GM23338 (cell line): ENCODE data around the gene LRMDA. TPM values are rescaled to one million over a fixed set of nuclear protein-coding genes. Genes with fewer than 3 reads are reported as not detected.

Source experiments
- ATAC-seq: fragments of 200-7000 bp; cut with Tn5 transposase; 3 replicates; pipeline ENCODE4 v1.9.1; 2020
- DNase-seq: peaks from one replicate; pipeline ENCODE4 v3.0.0-alpha.2; 2015; ENCODE audit warnings: low spot score
- H2AFZ ChIP-seq: fragments of 200-600 bp; sonication (generic); 2 replicates; pipeline ENCODE4 v1.8.0; 2016; ENCODE audit warnings: antibody characterized with exemption, mild to moderate bottlenecking, moderate library complexity
- H3F3A ChIP-seq: fragments of 200-600 bp; sonication (generic); replicated peaks from 2 replicates; pipeline ENCODE4 v1.8.0; 2017; ENCODE audit warnings: antibody characterized with exemption, mixed run types, low read depth
- H3K27ac ChIP-seq: fragments of 200-600 bp; sonication (generic); 2 replicates; pipeline ENCODE4 v1.6.1; 2016; ENCODE audit warnings: low read depth
- H3K27me3 ChIP-seq: fragments of 200-600 bp; sonication (generic); 2 replicates; pipeline ENCODE4 v1.8.0; 2016; ENCODE audit warnings: mild to moderate bottlenecking, mixed run types, moderate library complexity; ENCODE audit not compliant: insufficient read depth
- H3K36me3 ChIP-seq: fragments of 200-600 bp; sonication (generic); 2 replicates; pipeline ENCODE4 v1.8.0; 2016; ENCODE audit warnings: mild to moderate bottlenecking; ENCODE audit not compliant: insufficient read depth
- H3K4me1 ChIP-seq: fragments of 200-600 bp; sonication (generic); 2 replicates; pipeline ENCODE4 v1.8.0; 2016; ENCODE audit warnings: mild to moderate bottlenecking, moderate library complexity; ENCODE audit not compliant: insufficient read depth
- H3K4me2 ChIP-seq: fragments of 200-600 bp; sonication (generic); 2 replicates; pipeline ENCODE4 v1.7.1; 2017; ENCODE audit warnings: mixed run types
- H3K4me3 ChIP-seq: fragments of 200-600 bp; sonication (generic); 2 replicates; pipeline ENCODE4 v1.6.1; 2016; ENCODE audit warnings: mixed run types
- H3K79me2 ChIP-seq: fragments of 200-600 bp; sonication (generic); replicated peaks from 2 replicates; pipeline ENCODE4 v1.8.0; 2017; ENCODE audit warnings: mild to moderate bottlenecking; ENCODE audit not compliant: insufficient read depth
- H3K9me2 ChIP-seq: fragments of 200-600 bp; sonication (generic); 2 replicates; pipeline ENCODE4 v1.8.0; 2017; ENCODE audit not compliant: insufficient read depth
- H4K20me1 ChIP-seq: fragments of 200-600 bp; sonication (generic); replicated peaks from 2 replicates; pipeline ENCODE4 v1.8.0; 2017; ENCODE audit warnings: mild to moderate bottlenecking; ENCODE audit not compliant: insufficient read depth
- H3K27ac Mint-ChIP-seq: 2 replicates; pipeline ENCODE4 v1.8.0; 2020; ENCODE audit warnings: inconsistent platforms, mild to moderate bottlenecking, moderate library complexity, mixed read lengths
- H3K27me3 Mint-ChIP-seq: 3 replicates; pipeline ENCODE4 v1.8.0; 2022; ENCODE audit warnings: low read depth, mild to moderate bottlenecking, moderate library complexity, mixed read lengths, inconsistent platforms; ENCODE audit not compliant: insufficient read depth, poor library complexity
- H3K36me3 Mint-ChIP-seq: 3 replicates; pipeline ENCODE4 v1.8.0; 2021; ENCODE audit warnings: low read depth, mild to moderate bottlenecking, inconsistent platforms, moderate library complexity, mixed read lengths
- H3K4me1 Mint-ChIP-seq: 3 replicates; pipeline ENCODE4 v1.8.0; 2020; ENCODE audit warnings: mild to moderate bottlenecking, inconsistent platforms, mixed read lengths
- H3K4me3 Mint-ChIP-seq: 3 replicates; pipeline ENCODE4 v1.8.0; 2021; ENCODE audit warnings: moderate library complexity, mild to moderate bottlenecking, inconsistent platforms, mixed read lengths
- H3K9me3 Mint-ChIP-seq: 3 replicates; pipeline ENCODE4 v1.8.0; 2020; ENCODE audit warnings: moderate library complexity, mild to moderate bottlenecking, inconsistent platforms, mixed read lengths
- EZH2 ChIP-seq: fragments of 200-600 bp; sonication (generic); IDR thresholded peaks from one replicate; pipeline ENCODE4 v1.8.0; 2017; ENCODE audit warnings: antibody characterized with exemption, mild to moderate bottlenecking, low read depth; ENCODE audit not compliant: unreplicated experiment
- EZH2phosphoT487 ChIP-seq: fragments of 200-600 bp; sonication (generic); IDR thresholded peaks from one replicate; pipeline ENCODE4 v1.8.1; 2018; ENCODE audit warnings: antibody characterized with exemption; ENCODE audit not compliant: unreplicated experiment
- JUNB ChIP-seq: IDR thresholded peaks from one replicate; pipeline ENCODE4 v1.6.1; 2016; ENCODE audit warnings: antibody characterized with exemption; ENCODE audit not compliant: unreplicated experiment
- POLR2AphosphoS5 ChIP-seq: IDR thresholded peaks from 2 replicates; pipeline ENCODE4 v1.6.1; 2016; ENCODE audit warnings: antibody characterized with exemption, low read depth
- ZNF331 ChIP-seq: fragments of 250-450 bp; sonication (Bioruptor Pico); IDR thresholded peaks from 2 replicates; pipeline ENCODE4 v1.5.0; 2020; ENCODE audit warnings: low read depth, mild to moderate bottlenecking, moderate library complexity
- polyA plus RNA-seq: library from polyadenylated mRNA; unstranded; fragments of >200 nt; fragmentation: Nextera tagmentation; extraction: Ambion mirVana; gene quantifications from 2 replicates; pipeline ENCODE4 v1.2.1, GENCODE V29; 2016
- total RNA-seq: library from RNA; depleted of rRNA; stranded (reverse); fragments of >200 nt; shearing (Covaris generic); gene quantifications from 2 replicates; pipeline ENCODE4 v1.2.3, GENCODE V29; 2014
- TF ChIP-seq, protein P1 (sequence below): IDR thresholded peaks from one replicate; pipeline ENCODE4 v1.6.1; 2018; ENCODE audit warnings: antibody characterized with exemption; ENCODE audit not compliant: unreplicated experiment

Gene LRMDA
- total and polyA plus RNA-seq, 2 experiments from 2014 or later = 0.90 to 1.8 TPM

GRCh38 chr10:75432763-75433162, 1.3 kb downstream of the LRMDA start (continued):
- TF ChIP-seq, protein P1, sequence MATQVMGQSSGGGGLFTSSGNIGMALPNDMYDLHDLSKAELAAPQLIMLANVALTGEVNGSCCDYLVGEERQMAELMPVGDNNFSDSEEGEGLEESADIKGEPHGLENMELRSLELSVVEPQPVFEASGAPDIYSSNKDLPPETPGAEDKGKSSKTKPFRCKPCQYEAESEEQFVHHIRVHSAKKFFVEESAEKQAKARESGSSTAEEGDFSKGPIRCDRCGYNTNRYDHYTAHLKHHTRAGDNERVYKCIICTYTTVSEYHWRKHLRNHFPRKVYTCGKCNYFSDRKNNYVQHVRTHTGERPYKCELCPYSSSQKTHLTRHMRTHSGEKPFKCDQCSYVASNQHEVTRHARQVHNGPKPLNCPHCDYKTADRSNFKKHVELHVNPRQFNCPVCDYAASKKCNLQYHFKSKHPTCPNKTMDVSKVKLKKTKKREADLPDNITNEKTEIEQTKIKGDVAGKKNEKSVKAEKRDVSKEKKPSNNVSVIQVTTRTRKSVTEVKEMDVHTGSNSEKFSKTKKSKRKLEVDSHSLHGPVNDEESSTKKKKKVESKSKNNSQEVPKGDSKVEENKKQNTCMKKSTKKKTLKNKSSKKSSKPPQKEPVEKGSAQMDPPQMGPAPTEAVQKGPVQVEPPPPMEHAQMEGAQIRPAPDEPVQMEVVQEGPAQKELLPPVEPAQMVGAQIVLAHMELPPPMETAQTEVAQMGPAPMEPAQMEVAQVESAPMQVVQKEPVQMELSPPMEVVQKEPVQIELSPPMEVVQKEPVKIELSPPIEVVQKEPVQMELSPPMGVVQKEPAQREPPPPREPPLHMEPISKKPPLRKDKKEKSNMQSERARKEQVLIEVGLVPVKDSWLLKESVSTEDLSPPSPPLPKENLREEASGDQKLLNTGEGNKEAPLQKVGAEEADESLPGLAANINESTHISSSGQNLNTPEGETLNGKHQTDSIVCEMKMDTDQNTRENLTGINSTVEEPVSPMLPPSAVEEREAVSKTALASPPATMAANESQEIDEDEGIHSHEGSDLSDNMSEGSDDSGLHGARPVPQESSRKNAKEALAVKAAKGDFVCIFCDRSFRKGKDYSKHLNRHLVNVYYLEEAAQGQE = no peak

GRCh38 chr10:75433216-75433615, 1.8 kb downstream of the LRMDA start:
- ATAC-seq (no peak), DNase-seq (peak; percentile 32)
- H3K4me3 ChIP-seq = peak overlapping the region; percentile 44
- no peak overlapping the region for H3K27ac ChIP-seq
- H3K27me3 Mint-ChIP-seq = peaks cover 81% of the 10 kb centered on the region
- H3K79me2 ChIP-seq = no peaks in the 10 kb centered on the region
- no peaks in the 10 kb centered on the region; the same call in 2 of the 3 replicates for H3K9me3 Mint-ChIP-seq
- H3K4me3 Mint-ChIP-seq = peak overlapping the region; percentile 71
- peaks cover 100% of the 10 kb centered on the region for H3K27me3 ChIP-seq
- peaks cover 37% of the 10 kb centered on the region for H3K4me1 ChIP-seq
- TF ChIP-seq EZH2 = peak; percentile 6
- TF ChIP-seq EZH2phosphoT487 = no peak
- no peak for TF ChIP-seq JUNB
- TF ChIP-seq, protein P1 = no peak
- peaks cover 6% of the 10 kb centered on the region; the same call in 1 of the 2 replicates for H3F3A ChIP-seq
- no peaks in the 10 kb centered on the region; the same call in 2 of the 3 replicates for H3K36me3 Mint-ChIP-seq
- H3K36me3 ChIP-seq = no peaks in the 10 kb centered on the region
- no peak overlapping the region for H2AFZ ChIP-seq
- peak overlapping the region; percentile 73 for H3K4me2 ChIP-seq
- no peaks in the 10 kb centered on the region for H3K9me2 ChIP-seq
- H4K20me1 ChIP-seq = peaks cover 29% of the 10 kb centered on the region; the same call in 1 of the 2 replicates
- H3K4me1 Mint-ChIP-seq = peaks cover 36% of the 10 kb centered on the region
- no peak overlapping the region for H3K27ac Mint-ChIP-seq

- Histone ChIP-seq H3K27ac (no peak overlapping the region), H4K20me1 (peaks cover 21% of the 10 kb centered on the region; the same call in 1 of the 2 replicates), H3K36me3 (no peaks in the 10 kb centered on the region), H2AFZ (no peak overlapping the region), H3K4me2 (no peak overlapping the region), H3K4me1 (peaks cover 44% of the 10 kb centered on the region), H3K9me2 (no peaks in the 10 kb centered on the region), H3K4me3 (no peak overlapping the region), H3K79me2 (no peaks in the 10 kb centered on the region), H3F3A (peaks cover 6% of the 10 kb centered on the region; the same call in 1 of the 2 replicates), H3K27me3 (peaks cover 100% of the 10 kb centered on the region)
- TF ChIP-seq ZNF331 (CRISPR knock-in tag) = no peak
- TF ChIP-seq, protein P1 = no peak
- TF ChIP-seq POLR2AphosphoS5 = no peak
- DNase-seq (no peak), ATAC-seq (no peak)
- H3K4me1 Mint-ChIP-seq = peaks cover 38% of the 10 kb centered on the region
- no peaks in the 10 kb centered on the region; the same call in 2 of the 3 replicates for H3K36me3 Mint-ChIP-seq
- H3K9me3 Mint-ChIP-seq = no peaks in the 10 kb centered on the region; the same call in 2 of the 3 replicates
- no peak overlapping the region for H3K27ac Mint-ChIP-seq
- peaks cover 77% of the 10 kb centered on the region for H3K27me3 Mint-ChIP-seq
- no peak overlapping the region for H3K4me3 Mint-ChIP-seq
Measured at GRCh38 chr10:75434291-75434690, 2.9 kb downstream of the LRMDA start.
